ENCODE data around the gene SUGCT. TPM values are rescaled to one million over a fixed set of nuclear protein-coding genes. Genes with fewer than 3 reads are reported as not detected.
A peak's percentile ranks its signal among the peaks of the same experiment; 100 is the strongest.
"Not testable (repeated sequence)": the region's sequence is repeated elsewhere in the genome, so short reads cannot be mapped to it uniquely, and the experiment has no call there.

Gene SUGCT
- total RNA-seq, 1 donor from 2014 or later, result 1.6 TPM

DNA sequence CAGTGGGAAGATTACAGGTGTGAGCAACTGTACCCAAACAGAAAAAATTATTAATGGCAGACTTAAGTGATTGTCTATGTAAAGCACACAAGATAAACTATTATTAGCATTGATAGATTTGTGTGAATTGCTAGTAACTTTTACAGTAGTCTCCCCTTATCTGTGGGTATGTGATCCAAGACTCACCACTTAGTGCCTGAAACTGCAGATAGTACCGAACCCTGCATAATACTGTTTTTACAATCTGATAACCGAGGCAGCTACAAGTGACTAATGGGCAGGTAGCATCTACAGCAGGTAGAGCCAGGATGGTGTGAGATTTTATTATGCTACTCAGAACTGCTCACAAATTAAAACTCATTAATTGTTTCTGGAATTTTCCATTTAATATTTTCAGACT, 31.9 kb upstream of the SUGCT start:
- TF ChIP-seq, protein P1, sequence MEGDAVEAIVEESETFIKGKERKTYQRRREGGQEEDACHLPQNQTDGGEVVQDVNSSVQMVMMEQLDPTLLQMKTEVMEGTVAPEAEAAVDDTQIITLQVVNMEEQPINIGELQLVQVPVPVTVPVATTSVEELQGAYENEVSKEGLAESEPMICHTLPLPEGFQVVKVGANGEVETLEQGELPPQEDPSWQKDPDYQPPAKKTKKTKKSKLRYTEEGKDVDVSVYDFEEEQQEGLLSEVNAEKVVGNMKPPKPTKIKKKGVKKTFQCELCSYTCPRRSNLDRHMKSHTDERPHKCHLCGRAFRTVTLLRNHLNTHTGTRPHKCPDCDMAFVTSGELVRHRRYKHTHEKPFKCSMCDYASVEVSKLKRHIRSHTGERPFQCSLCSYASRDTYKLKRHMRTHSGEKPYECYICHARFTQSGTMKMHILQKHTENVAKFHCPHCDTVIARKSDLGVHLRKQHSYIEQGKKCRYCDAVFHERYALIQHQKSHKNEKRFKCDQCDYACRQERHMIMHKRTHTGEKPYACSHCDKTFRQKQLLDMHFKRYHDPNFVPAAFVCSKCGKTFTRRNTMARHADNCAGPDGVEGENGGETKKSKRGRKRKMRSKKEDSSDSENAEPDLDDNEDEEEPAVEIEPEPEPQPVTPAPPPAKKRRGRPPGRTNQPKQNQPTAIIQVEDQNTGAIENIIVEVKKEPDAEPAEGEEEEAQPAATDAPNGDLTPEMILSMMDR (IDR thresholded peaks at IDR 0.05; ENCODE audit: unreplicated experiment), result no peak
- DNase-seq (ENCODE audit: low spot score), result no peak
- Mint-ChIP-seq H3K27ac (ENCODE audit: unreplicated experiment) (no peak overlapping the region), H3K36me3 (ENCODE audit: low read depth, unreplicated experiment) (no peaks in the 10 kb centered on the region), H3K27me3 (ENCODE audit: unreplicated experiment) (no peaks in the 10 kb centered on the region), H3K4me3 (ENCODE audit: unreplicated experiment) (no peak overlapping the region), H3K4me1 (ENCODE audit: unreplicated experiment) (no peaks in the 10 kb centered on the region), H3K9me3 (ENCODE audit: unreplicated experiment) (no peaks in the 10 kb centered on the region)

DNA sequence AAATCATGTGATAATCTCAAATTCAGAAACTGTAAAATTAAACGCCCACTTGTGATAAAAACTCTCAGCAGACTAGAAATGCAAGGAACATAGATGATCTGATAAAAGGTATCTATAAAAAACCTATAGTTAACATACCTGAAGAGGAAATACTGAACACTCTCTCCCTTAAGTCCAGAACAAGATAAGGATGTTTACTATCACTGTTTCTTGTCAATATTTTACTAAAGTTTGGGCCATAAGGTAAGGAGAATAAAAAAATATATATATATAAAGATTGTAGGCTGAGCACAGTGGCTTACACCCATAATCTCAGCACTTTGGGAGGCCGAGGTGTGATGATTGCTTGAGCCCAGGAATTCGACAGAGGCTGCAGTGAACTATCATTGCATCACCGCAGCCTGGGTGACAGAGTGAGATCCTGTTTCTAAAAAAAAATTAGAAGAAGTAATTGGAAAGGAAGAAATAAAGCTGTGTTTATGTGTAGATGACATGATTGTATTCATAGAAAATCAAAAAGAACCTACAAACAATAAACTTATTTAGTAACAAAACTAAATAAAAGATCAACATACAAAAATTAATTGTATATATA, 28.8 kb upstream of the SUGCT start:
- no peak for DNase-seq (ENCODE audit: low spot score)
- Mint-ChIP-seq H3K9me3 (ENCODE audit: unreplicated experiment) (no peaks in the 10 kb centered on the region), H3K4me3 (ENCODE audit: unreplicated experiment) (no peak overlapping the region), H3K27me3 (ENCODE audit: unreplicated experiment) (no peaks in the 10 kb centered on the region), H3K36me3 (ENCODE audit: low read depth, unreplicated experiment) (no peaks in the 10 kb centered on the region), H3K4me1 (ENCODE audit: unreplicated experiment) (no peaks in the 10 kb centered on the region), H3K27ac (ENCODE audit: unreplicated experiment) (no peak overlapping the region)
- TF ChIP-seq, protein P1 (IDR thresholded peaks at IDR 0.05; ENCODE audit: unreplicated experiment), result no peak

DNA sequence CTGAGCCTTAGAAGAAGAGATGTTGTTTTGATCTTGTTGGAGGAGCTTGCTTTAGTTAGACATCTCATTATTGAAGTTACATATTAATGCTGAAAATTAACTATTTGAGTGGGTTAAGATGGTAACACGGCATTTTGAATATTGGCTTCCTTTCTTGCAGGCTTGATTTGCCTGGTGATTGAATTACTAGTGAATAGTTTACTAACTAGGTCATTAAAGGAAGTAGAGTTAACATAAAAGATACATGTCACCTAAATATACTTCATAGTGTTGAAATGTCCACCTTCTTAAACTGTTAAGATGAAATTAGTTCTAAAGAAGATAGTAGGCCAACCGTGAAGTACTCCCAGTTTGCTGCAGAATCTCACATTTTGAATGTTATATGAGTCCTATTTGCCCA, 18.9 kb upstream of the SUGCT start:
- peaks cover 5% of the 10 kb centered on the region for H3K36me3 Mint-ChIP-seq (ENCODE audit: low read depth, unreplicated experiment)
- H3K4me3 Mint-ChIP-seq (ENCODE audit: unreplicated experiment), result no peak overlapping the region
- no peaks in the 10 kb centered on the region for H3K9me3 Mint-ChIP-seq (ENCODE audit: unreplicated experiment)
- H3K4me1 Mint-ChIP-seq (ENCODE audit: unreplicated experiment), result peaks cover 16% of the 10 kb centered on the region
- DNase-seq (ENCODE audit: low spot score), result no peak
- H3K27ac Mint-ChIP-seq (ENCODE audit: unreplicated experiment), result peak overlapping the region; percentile 15
- TF ChIP-seq, protein P1 (IDR thresholded peaks at IDR 0.05; ENCODE audit: unreplicated experiment), result no peak
- no peaks in the 10 kb centered on the region for H3K27me3 Mint-ChIP-seq (ENCODE audit: unreplicated experiment)

DNA sequence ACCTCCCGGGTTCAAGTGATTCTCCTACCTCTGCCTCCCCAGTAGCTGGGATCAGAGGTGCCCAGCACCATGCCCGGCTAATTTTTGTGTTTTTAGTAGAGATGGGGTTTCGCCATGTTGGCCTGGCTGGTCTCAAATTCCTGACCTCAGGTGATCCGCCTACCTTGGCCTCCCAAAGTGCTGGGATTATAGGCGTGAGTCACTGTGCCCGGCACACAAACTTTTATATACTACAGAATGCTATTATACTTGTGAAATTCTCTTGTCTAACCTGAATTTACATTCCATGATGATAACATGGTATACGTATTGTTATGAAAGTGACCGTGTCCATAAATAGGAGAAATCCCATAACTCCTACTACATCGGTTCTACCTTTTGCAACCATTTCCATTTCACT, 17.6 kb upstream of the SUGCT start:
- not testable (repeated sequence) for H3K27me3 Mint-ChIP-seq (ENCODE audit: unreplicated experiment); H3K9me3 Mint-ChIP-seq (ENCODE audit: unreplicated experiment); H3K36me3 Mint-ChIP-seq (ENCODE audit: low read depth, unreplicated experiment); H3K4me3 Mint-ChIP-seq (ENCODE audit: unreplicated experiment); DNase-seq (ENCODE audit: low spot score)
- H3K27ac Mint-ChIP-seq (ENCODE audit: unreplicated experiment), result peak overlapping the region; percentile 8
- peaks cover 16% of the 10 kb centered on the region for H3K4me1 Mint-ChIP-seq (ENCODE audit: unreplicated experiment)

DNA sequence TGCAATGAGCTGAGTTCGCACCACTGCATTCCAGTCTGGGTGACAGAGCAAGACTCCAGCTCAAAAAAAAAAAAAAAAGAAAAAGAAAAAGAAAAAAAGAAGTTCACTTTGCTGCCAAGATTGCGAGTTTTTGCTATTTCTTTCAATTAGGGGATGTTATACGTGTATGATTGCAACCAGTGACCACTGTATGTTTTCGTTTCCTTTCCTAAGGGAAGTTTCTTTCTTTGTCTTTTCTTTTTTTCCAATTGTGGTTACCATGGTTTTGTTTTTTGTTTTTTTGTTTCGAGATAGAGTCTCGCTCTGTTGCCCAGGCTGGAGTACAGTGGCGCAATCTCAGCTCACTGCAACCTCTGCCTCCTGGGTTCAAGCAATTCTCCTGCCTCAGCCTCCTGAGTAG, 16.6 kb upstream of the SUGCT start:
- not testable (repeated sequence) for H3K36me3 Mint-ChIP-seq (ENCODE audit: low read depth, unreplicated experiment); H3K27me3 Mint-ChIP-seq (ENCODE audit: unreplicated experiment); H3K9me3 Mint-ChIP-seq (ENCODE audit: unreplicated experiment); DNase-seq (ENCODE audit: low spot score); H3K4me3 Mint-ChIP-seq (ENCODE audit: unreplicated experiment); H3K27ac Mint-ChIP-seq (ENCODE audit: unreplicated experiment)
- peaks cover 16% of the 10 kb centered on the region for H3K4me1 Mint-ChIP-seq (ENCODE audit: unreplicated experiment)

DNA sequence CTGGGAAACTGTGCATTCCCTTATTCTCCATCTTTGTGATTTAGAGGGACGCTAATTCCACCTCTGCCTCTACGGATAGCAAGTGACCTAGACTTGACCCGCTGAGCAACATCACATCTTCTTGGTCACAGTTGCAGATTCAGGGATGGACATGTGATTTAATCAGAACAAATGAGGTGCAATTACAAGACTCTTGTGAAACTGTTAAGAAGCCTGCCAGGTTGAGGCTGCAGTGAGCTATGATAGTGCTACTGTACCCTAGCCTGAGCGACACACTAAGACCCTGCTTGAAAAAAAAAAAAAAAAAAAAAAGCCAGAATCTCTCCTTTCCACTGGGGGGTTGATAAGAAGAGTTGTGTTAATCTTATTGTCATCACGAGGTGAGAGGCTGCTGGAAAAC, 14.8 kb upstream of the SUGCT start:
- DNase-seq (ENCODE audit: low spot score), result no peak
- Mint-ChIP-seq H3K27me3 (ENCODE audit: unreplicated experiment) (peaks cover 1% of the 10 kb centered on the region), H3K4me1 (ENCODE audit: unreplicated experiment) (peaks cover 16% of the 10 kb centered on the region), H3K27ac (ENCODE audit: unreplicated experiment) (peak overlapping the region; percentile 43), H3K4me3 (ENCODE audit: unreplicated experiment) (no peak overlapping the region), H3K36me3 (ENCODE audit: low read depth, unreplicated experiment) (no peaks in the 10 kb centered on the region), H3K9me3 (ENCODE audit: unreplicated experiment) (no peaks in the 10 kb centered on the region)
- TF ChIP-seq, protein P1 (IDR thresholded peaks at IDR 0.05; ENCODE audit: unreplicated experiment), result no peak

DNA sequence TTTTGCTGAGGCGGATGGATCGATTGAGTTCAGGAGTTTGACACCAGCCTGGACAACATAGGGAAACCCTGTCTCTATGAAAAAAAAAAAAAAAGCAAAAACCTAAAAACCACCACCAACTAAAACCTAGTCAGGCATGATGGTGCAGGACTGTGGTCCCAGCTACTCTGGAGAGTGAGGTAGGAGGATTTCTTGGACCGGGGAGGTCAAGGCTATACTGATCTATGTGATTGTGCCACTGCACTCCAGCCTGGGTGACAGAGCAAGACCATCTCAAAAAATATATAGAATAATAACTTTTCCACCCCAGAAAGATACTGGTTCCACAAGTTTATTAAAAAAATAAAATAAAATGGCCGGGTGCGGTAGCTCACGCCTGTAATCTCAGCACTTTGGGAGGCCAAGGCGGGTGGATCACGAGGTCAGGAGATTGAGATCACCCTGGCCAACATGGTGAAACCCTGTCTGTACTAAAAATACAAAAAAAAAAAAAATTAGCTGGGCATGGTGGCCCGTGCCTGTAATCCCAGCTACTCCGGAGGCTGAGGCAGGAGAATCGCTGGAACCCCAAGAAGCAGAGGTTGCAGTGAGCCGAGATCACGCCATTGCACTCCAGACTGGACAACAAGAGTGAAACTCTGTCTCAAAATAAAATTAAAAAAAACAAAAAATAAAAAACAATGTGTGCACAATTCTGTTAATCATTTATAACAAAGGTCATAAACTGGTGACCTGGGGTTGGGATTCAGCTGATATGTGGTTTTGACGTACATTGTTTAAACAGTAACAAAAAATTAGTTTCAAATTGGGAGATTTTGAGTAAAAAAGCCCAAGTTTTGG, 12.5 kb upstream of the SUGCT start:
- not testable (repeated sequence) for H3K36me3 Mint-ChIP-seq (ENCODE audit: low read depth, unreplicated experiment); DNase-seq (ENCODE audit: low spot score); H3K9me3 Mint-ChIP-seq (ENCODE audit: unreplicated experiment)

More for the DNA sequence above, 12.5 kb upstream of the SUGCT start:
- not testable (repeated sequence) for H3K4me3 Mint-ChIP-seq (ENCODE audit: unreplicated experiment); H3K27ac Mint-ChIP-seq (ENCODE audit: unreplicated experiment); H3K27me3 Mint-ChIP-seq (ENCODE audit: unreplicated experiment)
- peaks cover 11% of the 10 kb centered on the region for H3K4me1 Mint-ChIP-seq (ENCODE audit: unreplicated experiment)

Data from endothelial cell (in vitro differentiated cells).